HUES6 (cell line): ENCODE measurements around the gene ARMC9.

Experiments
- H3K27ac ChIP-seq: 2 replicates; pipeline ENCODE4 v1.7.0; 2013; ENCODE audit warnings: low read depth, mild to moderate bottlenecking, low read length, inconsistent platforms
- H3K27me3 ChIP-seq: 2 replicates; pipeline ENCODE4 v1.6.1; 2013; ENCODE audit warnings: low read length; ENCODE audit not compliant: control insufficient read depth, insufficient read depth
- H3K36me3 ChIP-seq: 2 replicates; pipeline ENCODE4 v1.6.1; 2013; ENCODE audit warnings: low read length; ENCODE audit not compliant: control insufficient read depth, insufficient read depth
- H3K4me1 ChIP-seq: 2 replicates; pipeline ENCODE4 v1.6.1; 2013; ENCODE audit warnings: low read length; ENCODE audit not compliant: control insufficient read depth, insufficient read depth
- H3K4me3 ChIP-seq: 2 replicates; pipeline ENCODE4 v1.5.1; 2013; ENCODE audit warnings: low read depth, low read length
- H3K9ac ChIP-seq: one replicate; pipeline ENCODE4 v1.6.1; 2013; ENCODE audit warnings: mild to moderate bottlenecking, low read length
- H3K9me3 ChIP-seq: 2 replicates; pipeline ENCODE4 v1.6.1; 2013; ENCODE audit warnings: low read depth, low read length; ENCODE audit not compliant: control insufficient read depth, insufficient read depth

The ARMC9 gene

DNA sequence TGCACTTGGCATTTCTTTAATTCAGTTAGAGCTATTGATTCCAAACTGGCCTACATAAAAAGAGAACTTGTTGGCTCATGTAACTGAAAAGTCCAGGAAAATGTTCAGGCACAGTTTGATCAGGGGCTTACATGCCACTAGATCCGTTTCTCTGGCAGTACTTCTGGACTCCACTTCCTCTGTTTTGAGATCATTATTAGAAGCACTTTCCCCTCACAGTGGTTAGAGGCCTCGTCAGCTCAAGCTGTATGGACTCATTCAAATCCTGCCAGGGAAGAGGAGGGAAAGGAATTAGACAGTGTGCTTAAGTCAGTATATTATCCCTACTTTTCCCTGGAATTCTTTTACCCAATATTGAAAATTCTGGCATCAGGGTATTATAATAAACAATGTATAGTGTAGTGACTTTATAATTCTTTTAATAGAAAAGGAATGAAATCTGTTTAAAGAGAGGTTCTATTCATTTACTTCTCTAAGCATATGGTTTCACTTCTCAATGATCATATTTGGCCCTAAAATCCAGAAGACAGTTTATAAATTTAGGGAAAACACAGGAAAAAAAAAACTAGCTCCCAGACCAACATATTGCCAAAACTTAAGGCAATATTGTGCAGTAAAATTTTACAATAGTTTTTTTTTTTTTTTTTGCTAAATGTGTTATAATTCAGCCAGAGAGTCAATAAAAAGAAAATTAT is 92.0 kb downstream of the ARMC9 start:
- H3K9ac ChIP-seq = no peak overlapping the region
- no peaks in the 10 kb centered on the region for H3K4me1 ChIP-seq
- no peak overlapping the region for H3K4me3 ChIP-seq
- no peak overlapping the region for H3K27ac ChIP-seq
- peaks cover 30% of the 10 kb centered on the region for H3K36me3 ChIP-seq
- H3K27me3 ChIP-seq = no peaks in the 10 kb centered on the region
- no peaks in the 10 kb centered on the region for H3K9me3 ChIP-seq

DNA sequence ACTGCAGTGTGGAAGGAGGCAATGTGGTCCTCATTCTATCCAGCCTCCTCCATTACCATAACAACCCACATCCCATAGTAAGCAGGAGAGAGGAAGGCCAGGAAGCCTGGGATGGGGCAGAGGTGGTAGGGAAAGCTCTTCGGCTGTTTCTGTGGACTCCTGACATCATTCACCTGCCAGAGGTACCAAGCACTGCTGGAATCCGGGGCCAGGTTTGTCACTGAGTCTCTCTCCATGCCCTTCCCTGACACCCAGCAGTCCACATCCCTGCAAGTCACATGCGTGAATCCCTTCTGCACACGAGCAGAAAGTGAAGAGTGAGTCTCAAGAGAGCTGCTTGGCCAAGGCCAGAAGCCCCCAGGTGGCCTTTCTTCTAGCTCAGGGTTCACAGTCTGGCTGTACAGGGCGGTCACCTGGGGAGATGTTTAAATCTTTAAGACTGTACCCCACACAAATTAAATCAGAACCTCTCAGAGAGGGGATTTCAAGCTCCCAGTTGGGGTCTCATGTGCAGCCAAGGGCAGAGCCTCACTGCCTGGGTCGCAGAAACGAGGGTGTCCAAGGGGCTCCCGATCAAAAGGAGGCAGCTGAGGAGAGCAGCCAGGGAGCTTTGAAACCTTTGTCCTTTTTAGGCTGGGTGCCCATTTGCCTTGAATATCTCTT is 94.2 kb downstream of the ARMC9 start:
- H3K4me3 ChIP-seq = no peak overlapping the region
- H3K9me3 ChIP-seq = no peaks in the 10 kb centered on the region
- H3K4me1 ChIP-seq = peaks cover 9% of the 10 kb centered on the region
- no peaks in the 10 kb centered on the region for H3K27me3 ChIP-seq
- no peak overlapping the region for H3K9ac ChIP-seq
- peaks cover 31% of the 10 kb centered on the region for H3K36me3 ChIP-seq
- no peak overlapping the region for H3K27ac ChIP-seq

DNA sequence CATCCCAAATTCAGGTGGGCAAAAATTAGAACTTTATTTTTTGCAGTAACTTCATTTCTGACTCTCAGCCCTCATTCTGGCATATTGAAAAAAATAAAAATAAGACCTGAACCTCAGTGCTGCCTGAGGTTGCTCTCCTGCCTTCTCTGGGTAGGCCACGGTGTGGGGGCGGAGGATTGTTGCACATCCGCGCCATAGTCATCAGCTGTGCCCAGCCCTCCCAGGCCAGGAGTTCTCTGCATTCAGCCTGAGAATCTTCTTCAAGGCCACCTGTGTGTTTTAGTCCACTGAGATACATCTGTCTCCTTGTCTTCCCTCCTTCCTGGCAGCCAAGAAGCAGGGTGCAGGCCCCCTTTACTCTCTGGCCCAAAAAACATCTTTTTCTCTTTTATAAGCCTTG is 94.7 kb downstream of the ARMC9 start:
- H3K4me1 ChIP-seq = peaks cover 9% of the 10 kb centered on the region

DNA sequence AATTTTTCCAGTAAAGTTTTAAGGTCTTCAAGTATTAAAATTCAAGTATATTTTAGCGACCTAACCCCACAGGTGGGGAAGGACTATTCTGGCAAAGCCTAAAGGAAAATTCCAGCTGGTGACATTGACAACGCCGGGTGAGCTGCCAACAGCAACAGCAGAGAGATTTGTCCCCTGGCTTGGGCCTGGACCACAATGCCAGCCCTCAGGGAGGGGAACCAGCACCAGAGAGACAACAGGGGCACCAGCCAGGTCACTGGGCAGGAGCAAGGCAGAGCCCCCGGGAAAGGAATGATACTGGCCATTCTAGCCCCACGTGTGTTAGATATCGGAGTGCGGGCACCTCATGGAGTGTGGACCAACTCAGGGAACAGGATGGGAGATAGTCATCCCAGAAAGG is 95.7 kb downstream of the ARMC9 start:
- no peaks in the 10 kb centered on the region for H3K27me3 ChIP-seq

More for the DNA sequence above, 94.7 kb downstream of the ARMC9 start:
- Histone ChIP-seq H3K9ac (no peak overlapping the region), H3K27me3 (no peaks in the 10 kb centered on the region), H3K27ac (no peak overlapping the region), H3K9me3 (no peaks in the 10 kb centered on the region), H3K36me3 (peaks cover 31% of the 10 kb centered on the region), H3K4me3 (no peak overlapping the region)

DNA sequence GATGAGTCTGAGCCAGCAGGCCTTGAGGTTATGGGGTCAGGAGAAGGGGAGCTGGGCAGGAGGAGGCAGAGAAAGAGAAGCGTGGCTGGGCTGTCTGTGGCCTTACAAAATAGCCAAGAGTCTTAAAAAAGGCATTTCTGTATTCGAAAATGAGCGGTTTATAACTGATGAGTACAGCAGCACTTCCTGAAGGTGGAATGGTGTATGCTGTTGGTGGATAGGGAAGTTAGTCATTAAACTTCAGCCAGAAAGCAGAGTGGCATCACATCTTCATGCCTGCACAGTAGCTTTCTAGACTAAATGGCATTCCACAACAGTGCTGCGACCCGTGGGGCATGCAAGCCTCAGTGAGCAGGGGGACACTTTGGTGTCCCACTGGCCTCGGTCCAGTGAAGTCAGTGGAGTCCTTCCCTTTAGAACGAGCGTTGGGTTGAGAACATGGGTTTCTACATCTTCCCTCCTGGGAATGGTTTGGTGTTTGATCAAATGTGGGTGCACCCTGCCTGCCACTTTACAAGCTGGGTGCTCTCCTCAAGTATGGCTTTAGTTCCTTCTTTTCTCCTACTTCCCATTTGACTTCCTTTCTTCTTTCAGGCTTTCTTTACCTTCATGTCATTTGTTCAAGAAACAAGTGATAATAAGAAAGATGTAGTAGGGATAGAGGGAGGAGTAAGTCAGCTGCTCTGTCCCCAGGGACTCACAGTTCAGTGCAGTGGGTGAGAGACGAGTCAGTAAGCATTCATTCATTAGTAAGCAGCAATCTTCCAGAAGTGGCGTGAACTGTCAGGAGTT is 96.3 kb downstream of the ARMC9 start:
- Histone ChIP-seq H3K36me3 (peaks cover 28% of the 10 kb centered on the region), H3K4me1 (peaks cover 12% of the 10 kb centered on the region), H3K27ac (no peak overlapping the region), H3K27me3 (no peaks in the 10 kb centered on the region), H3K9ac (no peak overlapping the region), H3K9me3 (no peaks in the 10 kb centered on the region), H3K4me3 (no peak overlapping the region)

More for the DNA sequence above, 95.7 kb downstream of the ARMC9 start:
- H3K4me1 ChIP-seq = peaks cover 9% of the 10 kb centered on the region
- no peak overlapping the region for H3K27ac ChIP-seq
- no peak overlapping the region for H3K4me3 ChIP-seq
- no peaks in the 10 kb centered on the region for H3K9me3 ChIP-seq
- H3K9ac ChIP-seq = no peak overlapping the region
- peaks cover 31% of the 10 kb centered on the region for H3K36me3 ChIP-seq

DNA sequence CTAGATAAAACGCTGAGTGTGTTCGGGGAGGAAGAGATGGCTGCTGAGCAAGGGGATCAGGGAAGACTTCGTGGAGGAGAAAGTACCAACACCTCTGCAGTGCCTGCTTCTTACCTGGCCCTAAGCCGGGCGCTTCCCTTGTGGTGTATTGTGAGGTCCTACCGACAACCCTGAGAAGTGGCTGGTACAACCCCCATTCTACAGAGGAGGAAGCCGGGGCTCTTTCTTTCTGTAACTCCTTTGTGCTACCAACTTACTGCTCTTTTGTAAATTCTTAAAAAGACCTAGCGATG is 96.9 kb downstream of the ARMC9 start:
- Histone ChIP-seq H3K9ac (no peak overlapping the region), H3K4me1 (peaks cover 13% of the 10 kb centered on the region), H3K9me3 (no peaks in the 10 kb centered on the region), H3K36me3 (peaks cover 23% of the 10 kb centered on the region), H3K27me3 (no peaks in the 10 kb centered on the region), H3K4me3 (no peak overlapping the region), H3K27ac (no peak overlapping the region)

DNA sequence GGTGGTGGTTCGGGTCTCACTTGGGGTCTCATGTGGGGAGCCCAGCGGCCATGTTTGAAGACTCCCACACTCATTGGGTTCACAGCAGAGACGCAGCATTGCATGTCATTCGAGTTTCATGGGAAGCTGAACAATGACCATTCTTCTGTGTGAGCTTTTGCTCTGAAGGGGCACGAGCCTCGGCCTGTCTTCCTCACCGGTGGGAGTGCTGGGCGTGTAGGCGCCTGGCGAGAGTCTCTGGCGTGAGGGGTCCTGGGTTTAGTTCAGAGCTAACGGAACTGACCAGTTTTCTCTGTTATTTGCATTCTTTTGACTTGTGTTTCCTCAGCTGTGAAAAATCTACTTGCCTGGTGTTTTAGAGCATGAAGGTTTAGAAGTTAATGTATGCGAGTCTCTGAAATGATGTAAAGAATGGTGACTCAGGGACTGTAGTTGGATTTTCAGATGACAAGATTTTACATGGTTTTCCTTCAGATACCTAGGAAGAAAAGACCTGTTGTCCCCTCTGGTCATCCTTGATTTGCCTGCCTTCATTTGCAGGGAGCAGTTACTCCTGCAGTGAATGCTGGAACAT is 98.1 kb downstream of the ARMC9 start:
- peaks cover 13% of the 10 kb centered on the region for H3K4me1 ChIP-seq
- peaks cover 20% of the 10 kb centered on the region for H3K36me3 ChIP-seq
- H3K27me3 ChIP-seq = no peaks in the 10 kb centered on the region
- no peak overlapping the region for H3K9ac ChIP-seq
- no peak overlapping the region for H3K4me3 ChIP-seq
- H3K27ac ChIP-seq = no peak overlapping the region
- H3K9me3 ChIP-seq = no peaks in the 10 kb centered on the region

DNA sequence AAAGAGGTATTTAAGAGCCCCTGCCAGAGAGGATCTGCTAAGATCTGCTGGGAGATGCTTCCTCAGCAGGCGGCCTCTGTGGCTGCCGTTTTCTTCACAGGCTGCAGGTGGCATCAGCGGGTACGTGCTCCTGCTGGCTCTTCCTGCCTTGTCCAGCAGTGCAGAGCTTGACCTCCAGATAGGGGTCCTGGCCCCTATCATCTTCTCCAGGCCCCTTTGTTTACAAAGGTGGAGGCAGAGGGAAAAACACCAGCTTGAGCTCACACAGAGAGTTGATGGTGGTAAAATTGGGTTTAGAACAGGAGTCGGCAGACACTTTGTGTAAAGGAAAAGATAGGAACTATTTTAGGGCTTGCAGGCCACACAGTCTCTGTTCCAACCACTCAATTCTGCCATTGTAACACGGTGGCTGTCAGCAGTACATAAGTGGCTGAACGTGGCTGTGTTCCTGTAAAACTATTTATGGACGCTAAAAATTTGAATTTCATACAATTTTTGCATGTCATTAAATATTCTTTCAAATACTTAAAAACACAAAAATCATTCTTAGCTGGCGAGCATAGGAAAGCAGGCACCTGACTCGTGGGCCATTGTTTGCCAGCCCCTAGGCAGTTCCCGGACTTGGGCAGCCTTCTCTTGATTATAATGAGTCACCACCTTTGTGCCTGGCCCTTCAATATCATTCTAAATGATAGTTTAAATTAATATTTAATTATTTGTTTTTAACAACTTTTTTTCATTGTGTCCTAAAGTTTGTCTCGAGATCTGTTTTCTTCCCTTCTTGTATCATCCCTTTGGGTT is 98.9 kb downstream of the ARMC9 start:
- H3K4me3 ChIP-seq = no peak overlapping the region
- H3K27ac ChIP-seq = no peak overlapping the region
- H3K27me3 ChIP-seq = no peaks in the 10 kb centered on the region
- H3K9me3 ChIP-seq = no peaks in the 10 kb centered on the region
- peaks cover 17% of the 10 kb centered on the region for H3K36me3 ChIP-seq
- peaks cover 13% of the 10 kb centered on the region for H3K4me1 ChIP-seq
- H3K9ac ChIP-seq = no peak overlapping the region

DNA sequence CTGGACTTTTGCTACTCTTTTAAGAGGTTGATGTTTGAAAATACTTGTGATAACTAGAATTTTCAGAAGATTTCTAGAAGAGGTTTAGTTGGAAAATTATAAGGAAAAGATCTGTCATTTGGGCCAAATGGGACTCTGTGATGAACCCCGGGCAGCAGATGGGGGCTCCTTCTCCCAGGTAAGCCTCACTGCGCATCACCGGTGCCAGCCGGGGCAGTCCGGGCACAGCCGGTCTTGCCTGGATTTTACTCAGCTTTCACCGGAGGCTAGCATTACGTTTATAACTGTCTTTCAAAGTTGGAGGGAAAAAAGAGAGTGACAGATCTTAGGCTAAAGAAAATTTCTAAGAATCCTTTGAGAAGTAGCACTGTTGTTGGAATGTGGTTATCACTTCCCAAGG is 99.7 kb downstream of the ARMC9 start:
- Histone ChIP-seq H3K36me3 (peaks cover 11% of the 10 kb centered on the region), H3K9ac (no peak overlapping the region), H3K9me3 (no peaks in the 10 kb centered on the region), H3K4me3 (no peak overlapping the region), H3K27me3 (no peaks in the 10 kb centered on the region), H3K27ac (no peak overlapping the region), H3K4me1 (peaks cover 13% of the 10 kb centered on the region)

DNA sequence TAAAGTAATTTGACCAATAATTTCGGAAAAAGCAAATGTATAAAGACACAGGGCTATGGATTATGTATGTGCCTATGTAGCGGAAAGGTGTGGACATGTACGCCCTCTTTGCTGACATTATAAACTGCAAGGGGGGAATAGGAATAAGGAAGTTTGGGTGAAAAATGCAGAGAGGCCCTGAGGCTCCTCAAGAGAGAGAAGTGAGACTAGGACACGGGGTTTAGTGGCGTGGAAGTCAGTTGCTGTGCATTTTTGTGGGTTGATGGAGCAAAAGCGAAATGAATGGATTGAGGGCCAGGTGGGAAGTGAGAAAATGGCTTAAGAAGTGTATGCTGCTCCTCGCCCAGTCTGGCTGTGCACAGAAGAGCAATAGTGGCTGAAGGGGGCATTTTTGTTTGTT is 100.8 kb downstream of the ARMC9 start:
- H3K27me3 ChIP-seq = no peaks in the 10 kb centered on the region
- no peaks in the 10 kb centered on the region for H3K9me3 ChIP-seq
- no peak overlapping the region for H3K9ac ChIP-seq
- H3K36me3 ChIP-seq = peaks cover 9% of the 10 kb centered on the region
- peaks cover 13% of the 10 kb centered on the region for H3K4me1 ChIP-seq
- no peak overlapping the region for H3K4me3 ChIP-seq
- no peak overlapping the region for H3K27ac ChIP-seq
